Psoas muscle (tissue), 8 donors: ENCODE results near the gene CADPS. TPM values are rescaled to one million over a fixed set of nuclear protein-coding genes. Genes with fewer than 3 reads are reported as not detected.

Experiments used
- ATAC-seq, 4 donors: fragments of 200-7000 bp; cut with Tn5 transposase; one replicate each; pipeline ENCODE4 v1.9.1; 2020; ENCODE audit warnings: moderate library complexity in 3 of 4, mild to moderate bottlenecking in 2 of 4
- DNase-seq, 2 donors: peaks; one replicate each; pipeline ENCODE4 v3.0.0-alpha.2; 2020
- H3K27ac ChIP-seq: fragments of 200-600 bp; one replicate; pipeline ENCODE4 v1.8.0; 2022
- H3K27me3 ChIP-seq, 3 donors: fragments of 200-600 bp in 1 of 3; one replicate each; pipeline versions ENCODE4 v1.6.1 to v1.8.0; 2013 to 2022; ENCODE audit warnings: low read length in 2 of 3, mild to moderate bottlenecking in 2 of 3, moderate library complexity in 1 of 3; ENCODE audit not compliant: insufficient read depth in 3 of 3
- H3K36me3 ChIP-seq, 2 donors: fragments of 200-600 bp in 1 of 2; one replicate each; pipeline versions ENCODE4 v1.6.1 to v1.8.0; 2013 to 2022; ENCODE audit warnings: low read depth in 1 of 2, mild to moderate bottlenecking in 1 of 2, moderate library complexity in 1 of 2; ENCODE audit not compliant: insufficient read depth in 1 of 2
- H3K4me1 ChIP-seq: fragments of 200-600 bp; one replicate; pipeline ENCODE4 v1.8.0; 2022
- H3K4me3 ChIP-seq: fragments of 200-600 bp; one replicate; pipeline ENCODE4 v1.8.0; 2022; ENCODE audit warnings: mild to moderate bottlenecking
- H3K9me3 ChIP-seq: fragments of 200-600 bp; one replicate; pipeline ENCODE4 v1.8.0; 2022
- CTCF ChIP-seq: fragments of 200-600 bp; IDR thresholded peaks from one replicate; pipeline ENCODE4 v1.8.0; 2022; ENCODE audit warnings: antibody characterized with exemption
- WGBS, 3 donors: extraction: QIAGEN DNeasy Blood & Tissue Kit; methylation state at CpG; one replicate each; pipeline versions ENCODE4 v1.1.6 to v1.1.7; 2013; 5-methylcytosine and 5-hydroxymethylcytosine counted together
- intact Hi-C, 2 donors: fragments of 100-400 bp; cut with DNase I; formaldehyde crosslinking; loops; one replicate each; pipeline versions ENCODE4 v1.11.0 to v1.14.2; 2022
- polyA plus RNA-seq, 3 donors: library from polyadenylated mRNA; stranded (reverse); fragments of 200-250 nt; gene quantifications; one replicate each; pipeline ENCODE4 v1.2.3, GENCODE V29; 2013
- total RNA-seq, 4 donors: library from RNA; stranded (reverse); fragmentation: NEBNext Ultra II Directional in 2 of 4; extraction: Animal tissue kit (Norgen Biotek cat#: 25700) in 2 of 4; gene quantifications; one replicate each; pipeline versions ENCODE4 v1.2.1 to v1.2.4, GENCODE V29; 2021 to 2023
- donor health status: healthy with polysubstance abuse.
- donor health status: DM: no; HTN: no; CAD: no; lungs with moderate emphysema.
- donor health status: Bipolar disorder and iron deficiency.
- donor health status: healthy.
- donor health status: DM: yes; HTN: yes; CAD: no.
- donor health status: DM: no; HTN: no; CAD: no.
- donor health status: DM: no; HTN: no; CAD: no.
- donor health status: DM: yes; HTN: yes; CAD: no.

The CADPS gene
- total and polyA plus RNA-seq, 7 donors, result 0.01 to 0.07 (median 0.04) TPM; not detected in 4

GRCh38 chr3:62827550-62827949, 47.7 kb downstream of the CADPS start:
- ATAC-seq (no peak), DNase-seq (no peak)
- Histone ChIP-seq H3K4me1 (no peaks in the 10 kb centered on the region), H3K27me3 (peaks cover 0 to 3% (median 0%) of the 10 kb centered on the region in 3 donors), H3K36me3 (no peaks in the 10 kb centered on the region), H3K27ac (no peak overlapping the region), H3K9me3 (no peaks in the 10 kb centered on the region), H3K4me3 (no peak overlapping the region)
- intact Hi-C loops, result no loop called here
- TF ChIP-seq CTCF, result no peak

GRCh38 chr3:62824965-62825592, 50.1 kb downstream of the CADPS start:
- H3K4me1 ChIP-seq, result no peaks in the 10 kb centered on the region
- TF ChIP-seq CTCF, result no peak
- no peak for ATAC-seq

GRCh38 chr3:62823461-62824050, 51.7 kb downstream of the CADPS start:
- Histone ChIP-seq H3K36me3 (no peaks in the 10 kb centered on the region), H3K9me3 (no peaks in the 10 kb centered on the region), H3K27ac (no peak overlapping the region), H3K4me3 (no peak overlapping the region), H3K4me1 (no peaks in the 10 kb centered on the region), H3K27me3 (peaks cover 0 to 4% (median 0%) of the 10 kb centered on the region in 3 donors)
- intact Hi-C loops, result no loop called here
- ATAC-seq (no peak), DNase-seq (no peak)
- WGBS, 3 donors, result 63 to 68% (median 64%) methylated on average over 6 of the region's 6 CpGs
- TF ChIP-seq CTCF, result no peak

More at GRCh38 chr3:62824965-62825592, 50.1 kb downstream of the CADPS start:
- Histone ChIP-seq H3K36me3 (no peaks in the 10 kb centered on the region), H3K9me3 (no peaks in the 10 kb centered on the region), H3K4me3 (no peak overlapping the region), H3K27me3 (peaks cover 0 to 4% (median 0%) of the 10 kb centered on the region in 3 donors), H3K27ac (no peak overlapping the region)
- intact Hi-C loops, result no loop called here
- no peak for DNase-seq
- WGBS, 3 donors, result 72 to 75% (median 74%) methylated on average over 6 of the region's 6 CpGs

GRCh38 chr3:62822905-62823304, 52.3 kb downstream of the CADPS start:
- TF ChIP-seq CTCF, result no peak

More at GRCh38 chr3:62822905-62823304, 52.3 kb downstream of the CADPS start:
- WGBS, 3 donors, result 90 to 98% (median 97%) methylated on average over 1 of the region's 1 CpG
- Histone ChIP-seq H3K27me3 (peaks cover 0 to 4% (median 0%) of the 10 kb centered on the region in 3 donors), H3K36me3 (no peaks in the 10 kb centered on the region), H3K4me3 (no peak overlapping the region), H3K9me3 (no peaks in the 10 kb centered on the region), H3K4me1 (no peaks in the 10 kb centered on the region), H3K27ac (no peak overlapping the region)
- intact Hi-C loops, result no loop called here
- DNase-seq, result no peak
- ATAC-seq, result no peak
